COLO668 (cell line): ENCODE results near the gene C1QL3.

Experiments
- DNase-seq: peaks from one replicate; lab custom pipeline; 2025; ENCODE audit not compliant: unreplicated experiment; lab: John Stamatoyannopoulos, UW

Gene C1QL3

DNA sequence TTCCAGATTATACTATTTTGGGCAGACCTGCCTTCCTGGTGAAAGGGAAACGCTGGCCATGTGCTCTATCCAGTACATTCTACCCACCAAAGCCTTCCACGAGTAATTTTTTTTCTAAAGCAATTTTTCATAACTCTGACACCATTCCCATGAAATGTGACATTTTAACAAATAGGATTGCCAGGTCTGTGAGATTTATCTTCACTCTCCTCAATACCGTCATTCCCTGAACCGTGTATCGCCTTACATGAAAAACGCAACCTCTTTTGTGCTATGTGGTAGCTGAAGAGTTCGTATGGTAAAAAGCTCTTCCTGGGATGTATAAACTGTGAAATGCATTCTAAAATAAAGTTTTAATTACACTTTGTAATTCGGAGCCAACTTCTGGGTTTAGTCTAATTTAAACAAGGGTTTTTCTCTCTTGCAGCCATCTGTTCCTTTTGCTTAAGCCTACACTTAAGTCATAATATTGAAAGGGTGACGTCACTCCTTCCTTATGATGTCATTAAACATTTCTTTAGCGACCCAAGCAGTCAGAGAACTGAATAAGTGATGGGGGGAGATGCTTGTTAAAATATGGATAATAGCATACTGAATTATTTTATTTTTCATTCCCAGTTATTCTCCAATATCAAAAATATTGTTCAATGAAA, 27.7 kb downstream of the C1QL3 start:
- no peak for DNase-seq

DNA sequence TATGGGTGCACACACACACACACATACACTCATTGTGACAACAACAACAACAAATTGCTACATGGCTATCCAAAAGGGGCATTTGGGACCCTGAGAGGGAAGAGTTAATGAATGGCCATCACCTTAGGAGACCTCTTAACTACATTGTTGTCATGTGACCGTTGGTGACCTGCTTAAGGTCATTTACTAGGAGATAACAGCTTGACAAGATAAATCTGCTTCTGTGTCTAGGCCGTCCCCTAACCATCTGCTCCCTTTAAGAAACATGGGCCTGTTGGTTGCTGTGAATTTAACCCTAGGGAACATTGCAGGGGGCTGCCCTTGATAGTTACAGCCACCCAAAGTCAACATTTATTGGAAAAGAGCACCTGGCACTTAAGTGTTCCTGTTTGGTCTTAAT, 29.7 kb downstream of the C1QL3 start:
- DNase-seq = no peak

DNA sequence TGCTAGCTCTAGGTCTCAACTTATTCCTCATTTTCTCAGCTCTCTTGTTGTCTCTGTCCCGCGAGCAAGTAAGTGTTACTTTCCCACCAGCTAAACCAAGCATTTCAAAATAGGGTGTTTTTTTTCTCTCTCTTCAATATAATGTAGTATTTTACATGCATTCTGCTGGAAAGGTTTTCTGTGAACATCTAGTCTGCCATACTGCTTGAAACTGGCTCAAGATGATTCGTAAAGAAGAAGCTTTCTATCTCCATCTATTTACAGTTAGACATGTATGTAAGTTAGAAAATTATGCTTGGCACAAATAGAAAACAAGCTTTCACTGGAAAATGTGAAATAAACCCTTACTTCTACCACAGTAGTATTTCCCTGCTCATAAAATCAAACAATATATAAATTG, 31.2 kb downstream of the C1QL3 start:
- DNase-seq = no peak

- DNase-seq = no peak
Measured at GRCh38 chr10:16483241-16483917, 38.3 kb downstream of the C1QL3 start.

DNA sequence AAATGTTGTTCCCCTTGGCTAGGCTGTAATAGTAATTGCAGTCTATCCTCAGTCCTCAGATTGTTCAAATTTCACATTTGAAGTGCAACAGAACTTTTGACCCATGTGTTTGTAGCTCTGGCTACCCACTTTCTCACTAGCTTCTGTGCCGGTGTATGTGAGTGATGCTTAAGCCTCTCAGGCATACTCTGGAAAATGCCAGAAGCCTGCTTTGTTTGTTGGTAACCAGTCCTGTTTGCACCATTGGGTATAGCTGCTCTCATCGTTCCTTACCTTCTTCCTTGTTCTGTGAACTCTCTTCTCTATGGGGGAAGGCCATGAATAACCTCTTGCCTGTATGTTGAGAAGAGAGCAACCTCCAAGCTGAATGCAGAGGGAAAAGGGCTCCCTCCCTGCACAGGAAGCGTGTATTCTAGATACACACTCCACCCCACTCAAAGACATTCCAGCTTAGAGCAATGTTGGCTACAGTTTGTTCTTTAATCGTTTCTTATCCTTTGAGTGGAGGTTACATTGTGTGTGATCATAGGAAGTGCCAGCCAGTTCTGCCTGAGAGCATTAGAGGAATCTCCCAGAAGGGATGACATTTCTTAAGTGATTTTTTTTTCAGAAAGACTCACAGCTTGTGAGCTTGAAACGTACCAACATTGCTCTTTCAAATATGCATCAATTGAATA, 40.5 kb downstream of the C1QL3 start:
- DNase-seq = no peak

DNA sequence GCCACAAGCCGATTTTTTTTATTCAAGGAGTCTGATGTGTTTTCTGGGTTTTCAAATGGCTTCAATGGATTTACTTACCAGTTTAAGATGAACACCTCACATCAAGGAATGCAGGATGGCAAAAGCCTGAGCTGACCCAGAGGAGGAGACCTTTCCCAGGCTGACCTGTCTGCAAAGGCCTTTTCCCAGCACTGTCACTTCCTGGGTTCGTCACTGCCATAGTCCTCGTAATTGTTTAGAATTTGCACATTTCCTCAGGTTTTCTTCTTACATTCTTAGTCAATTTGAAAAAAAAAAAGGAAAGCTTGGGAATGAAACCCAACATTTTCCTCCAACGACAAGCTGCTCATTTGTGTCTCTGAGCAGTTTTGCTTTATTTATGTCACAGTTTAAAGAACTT, 42.9 kb downstream of the C1QL3 start:
- no peak for DNase-seq

DNA sequence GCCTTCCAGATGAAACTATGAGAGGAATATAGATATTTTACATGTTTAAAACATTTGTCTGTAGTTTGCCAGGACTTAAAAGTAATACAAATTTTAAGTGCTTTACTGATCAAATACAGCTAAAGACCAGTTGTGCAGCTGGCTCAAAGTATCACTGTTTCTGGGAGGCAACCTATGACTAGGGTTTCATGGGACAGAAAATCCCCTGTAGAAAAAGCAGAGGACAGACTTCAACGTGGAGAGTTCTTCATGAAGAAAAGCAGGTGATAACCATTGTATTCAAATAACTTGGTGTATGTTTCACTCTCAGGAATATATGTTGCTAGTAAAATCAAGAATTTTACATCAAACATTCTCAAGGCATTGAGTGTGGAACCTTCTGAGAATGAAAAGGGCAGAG, 43.9 kb downstream of the C1QL3 start:
- no peak for DNase-seq

GRCh38 chr10:16472828-16473227, 48.9 kb downstream of the C1QL3 start:
- DNase-seq = no peak

GRCh38 chr10:16470747-16471146, 50.9 kb downstream of the C1QL3 start:
- DNase-seq = no peak

DNA sequence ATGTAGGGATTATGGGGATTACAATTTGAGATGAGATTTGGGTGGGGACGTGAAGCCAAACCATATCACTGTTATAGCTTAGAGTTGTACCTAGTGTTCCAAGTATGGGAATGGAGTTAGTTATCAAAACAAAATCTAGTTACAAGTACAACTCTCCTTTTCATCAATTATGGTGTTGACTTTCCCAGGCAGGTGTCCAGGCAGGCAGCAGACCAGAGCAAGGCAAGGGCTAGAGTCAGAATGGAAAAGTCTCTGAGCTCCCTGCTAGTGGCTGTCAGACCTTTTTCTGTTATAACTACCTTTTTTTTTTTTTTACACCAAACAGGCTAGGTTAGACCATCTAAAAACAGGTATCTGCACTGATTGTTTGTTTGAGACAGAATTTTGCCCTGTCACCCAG, 55.7 kb downstream of the C1QL3 start:
- no peak for DNase-seq
